ENCODE results near the gene SCNN1B. TPM values are rescaled to one million over a fixed set of nuclear protein-coding genes. Genes with fewer than 3 reads are reported as not detected.
A peak's percentile ranks its signal among the peaks of the same experiment; 100 is the strongest.

Gene SCNN1B
- total and polyA plus RNA-seq, 4 experiments from 2014 or later, result not detected

GRCh38 chr16:23348579-23349469 is 46.7 kb downstream of the SCNN1B start:
- Histone ChIP-seq H3K4me3 (ENCODE audit: low read length in 2 of 2) (no peak overlapping the region), H3K9me3 (ENCODE audit: control insufficient read depth in 1 of 2, low read length in 2 of 2) (no peaks in the 10 kb centered on the region), H3K27ac (ENCODE audit: low read depth, low read length) (no peak overlapping the region), H3K36me3 (ENCODE audit: insufficient read depth, low read length) (no peaks in the 10 kb centered on the region), H3K4me1 (ENCODE audit: insufficient read depth, low read length) (no peaks in the 10 kb centered on the region), H3K27me3 (ENCODE audit: insufficient read depth, low read length) (no peaks in the 10 kb centered on the region)
- ChIA-PET POLR2A (ENCODE audit: partially characterized antibody) (no interaction called here), CTCF (ENCODE audit: partially characterized antibody) (no interaction called here)
- Mint-ChIP-seq H3K4me1 (no peaks in the 10 kb centered on the region), H3K27ac (peak overlapping the region in 1 of 7 donors; percentile 48), H3K36me3 (no peaks in the 10 kb centered on the region), H3K27me3 (peaks cover 15 to 16% of the 10 kb centered on the region in 2 donors), H3K4me3 (no peak overlapping the region), H3K9me3 (peaks cover 0 to 4% (median 0%) of the 10 kb centered on the region in 8 donors)
- intact Hi-C loops (cut with micrococcal nuclease), result no loop called here
- DNase-seq, result no peak

DNA sequence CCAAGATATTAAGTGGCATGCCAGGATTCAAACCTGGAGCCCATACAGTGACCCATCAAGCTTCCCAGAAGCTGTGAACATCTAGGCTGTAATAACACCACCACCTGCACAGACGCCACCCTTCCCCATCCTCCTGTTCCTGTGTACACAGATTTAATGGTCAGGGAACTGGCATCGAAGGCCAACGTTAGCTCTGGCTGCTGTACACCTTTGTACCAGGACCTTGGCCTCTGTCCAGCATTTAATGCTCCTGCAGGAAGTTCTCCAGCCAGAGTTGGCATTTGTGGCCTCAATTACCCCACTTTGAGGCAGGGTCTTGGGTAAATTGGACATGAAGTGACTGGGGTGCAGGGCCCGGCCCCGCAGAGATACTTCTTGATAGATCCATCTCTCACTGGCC is 49.3 kb downstream of the SCNN1B start:
- no peak overlapping the region for H3K27ac Mint-ChIP-seq
- POLR2A ChIA-PET (ENCODE audit: partially characterized antibody), result no interaction called here
- CTCF ChIA-PET (ENCODE audit: partially characterized antibody), result no interaction called here
- Histone ChIP-seq H3K27me3 (ENCODE audit: insufficient read depth, low read length) (no peaks in the 10 kb centered on the region), H3K4me1 (ENCODE audit: insufficient read depth, low read length) (no peaks in the 10 kb centered on the region), H3K27ac (ENCODE audit: low read depth, low read length) (no peak overlapping the region), H3K36me3 (ENCODE audit: insufficient read depth, low read length) (no peaks in the 10 kb centered on the region), H3K4me3 (ENCODE audit: low read length in 2 of 2) (no peak overlapping the region), H3K9me3 (ENCODE audit: control insufficient read depth in 1 of 2, low read length in 2 of 2) (no peaks in the 10 kb centered on the region)
- H3K36me3 Mint-ChIP-seq, result no peaks in the 10 kb centered on the region
- peaks cover 0 to 4% (median 0%) of the 10 kb centered on the region in 8 donors for H3K9me3 Mint-ChIP-seq
- no peaks in the 10 kb centered on the region for H3K4me1 Mint-ChIP-seq
- H3K4me3 Mint-ChIP-seq, result no peak overlapping the region
- intact Hi-C loops (cut with micrococcal nuclease), result no loop called here
- DNase-seq, result no peak
- peaks cover 15 to 16% of the 10 kb centered on the region in 2 donors for H3K27me3 Mint-ChIP-seq

GRCh38 chr16:23353440-23353839 is 51.3 kb downstream of the SCNN1B start:
- H3K36me3 Mint-ChIP-seq, result no peaks in the 10 kb centered on the region
- H3K36me3 ChIP-seq (ENCODE audit: insufficient read depth, low read length), result no peaks in the 10 kb centered on the region
- no peak overlapping the region for H3K4me3 ChIP-seq (ENCODE audit: low read length in 2 of 2)
- ChIA-PET POLR2A (ENCODE audit: partially characterized antibody) (no interaction called here), CTCF (ENCODE audit: partially characterized antibody) (interaction anchor here (1.1 kb wide), 1 partner anchor 10 kb away, joined by 3 read pairs; no protein-coding TSS in a partner anchor)
- intact Hi-C loops (cut with micrococcal nuclease), result no loop called here
- peaks cover 13 to 16% of the 10 kb centered on the region in 2 donors for H3K27me3 Mint-ChIP-seq
- DNase-seq, result no peak
- no peaks in the 10 kb centered on the region for H3K4me1 ChIP-seq (ENCODE audit: insufficient read depth, low read length)
- H3K27ac ChIP-seq (ENCODE audit: low read depth, low read length), result no peak overlapping the region
- no peaks in the 10 kb centered on the region for H3K27me3 ChIP-seq (ENCODE audit: insufficient read depth, low read length)
- no peak overlapping the region for H3K27ac Mint-ChIP-seq
- H3K9me3 Mint-ChIP-seq, result peaks cover 0 to 4% (median 0%) of the 10 kb centered on the region in 8 donors
- H3K4me1 Mint-ChIP-seq, result no peaks in the 10 kb centered on the region
- no peak overlapping the region for H3K4me3 Mint-ChIP-seq
- H3K9me3 ChIP-seq (ENCODE audit: control insufficient read depth in 1 of 2, low read length in 2 of 2), result no peaks in the 10 kb centered on the region

- intact Hi-C loops (cut with micrococcal nuclease), result no loop called here
- no peaks in the 10 kb centered on the region for H3K36me3 ChIP-seq (ENCODE audit: insufficient read depth, low read length)
- no peaks in the 10 kb centered on the region for H3K9me3 ChIP-seq (ENCODE audit: control insufficient read depth in 1 of 2, low read length in 2 of 2)
- Mint-ChIP-seq H3K4me1 (no peaks in the 10 kb centered on the region), H3K27ac (no peak overlapping the region), H3K36me3 (no peaks in the 10 kb centered on the region), H3K4me3 (no peak overlapping the region), H3K27me3 (peaks cover 10 to 15% of the 10 kb centered on the region in 2 donors), H3K9me3 (peaks cover 0 to 4% (median 0%) of the 10 kb centered on the region in 8 donors)
- no peak overlapping the region for H3K4me3 ChIP-seq (ENCODE audit: low read length in 2 of 2)
- DNase-seq, result no peak
- H3K27ac ChIP-seq (ENCODE audit: low read depth, low read length), result no peak overlapping the region
- ChIA-PET POLR2A (ENCODE audit: partially characterized antibody) (no interaction called here), CTCF (ENCODE audit: partially characterized antibody) (no interaction called here)
- H3K4me1 ChIP-seq (ENCODE audit: insufficient read depth, low read length), result no peaks in the 10 kb centered on the region
- no peaks in the 10 kb centered on the region for H3K27me3 ChIP-seq (ENCODE audit: insufficient read depth, low read length)
Measured at GRCh38 chr16:23354246-23354645, 52.1 kb downstream of the SCNN1B start.

GRCh38 chr16:23355106-23355670 is 53.1 kb downstream of the SCNN1B start:
- Mint-ChIP-seq H3K36me3 (no peaks in the 10 kb centered on the region), H3K27me3 (peaks cover 11 to 16% of the 10 kb centered on the region in 2 donors), H3K4me3 (no peak overlapping the region), H3K27ac (no peak overlapping the region), H3K4me1 (no peaks in the 10 kb centered on the region), H3K9me3 (peaks cover 0 to 4% (median 0%) of the 10 kb centered on the region in 8 donors)
- POLR2A ChIA-PET (ENCODE audit: partially characterized antibody), result interaction anchor here (0.6 kb wide), 1 partner anchor 18 kb away, joined by 3 read pairs; no protein-coding TSS in a partner anchor
- H3K36me3 ChIP-seq (ENCODE audit: insufficient read depth, low read length), result no peaks in the 10 kb centered on the region
- intact Hi-C loops (cut with micrococcal nuclease), result no loop called here
- no peak overlapping the region for H3K27ac ChIP-seq (ENCODE audit: low read depth, low read length)
- CTCF ChIA-PET (ENCODE audit: partially characterized antibody), result no interaction called here
- H3K4me3 ChIP-seq (ENCODE audit: low read length in 2 of 2), result no peak overlapping the region
- H3K9me3 ChIP-seq (ENCODE audit: control insufficient read depth in 1 of 2, low read length in 2 of 2), result no peaks in the 10 kb centered on the region
- H3K4me1 ChIP-seq (ENCODE audit: insufficient read depth, low read length), result no peaks in the 10 kb centered on the region
- DNase-seq, result no peak
- H3K27me3 ChIP-seq (ENCODE audit: insufficient read depth, low read length), result no peaks in the 10 kb centered on the region

- Histone ChIP-seq H3K4me3 (ENCODE audit: low read length in 2 of 2) (no peak overlapping the region), H3K4me1 (ENCODE audit: insufficient read depth, low read length) (no peaks in the 10 kb centered on the region), H3K36me3 (ENCODE audit: insufficient read depth, low read length) (no peaks in the 10 kb centered on the region), H3K27ac (ENCODE audit: low read depth, low read length) (no peak overlapping the region), H3K27me3 (ENCODE audit: insufficient read depth, low read length) (no peaks in the 10 kb centered on the region), H3K9me3 (ENCODE audit: control insufficient read depth in 1 of 2, low read length in 2 of 2) (no peaks in the 10 kb centered on the region)
- H3K27me3 Mint-ChIP-seq, result peaks cover 6 to 14% of the 10 kb centered on the region in 2 donors
- no peaks in the 10 kb centered on the region for H3K4me1 Mint-ChIP-seq
- no peak overlapping the region for H3K27ac Mint-ChIP-seq
- CTCF ChIA-PET (ENCODE audit: partially characterized antibody), result no interaction called here
- DNase-seq, result no peak
- intact Hi-C loops (cut with micrococcal nuclease), result no loop called here
- POLR2A ChIA-PET (ENCODE audit: partially characterized antibody), result no interaction called here
- no peaks in the 10 kb centered on the region for H3K36me3 Mint-ChIP-seq
- no peak overlapping the region for H3K4me3 Mint-ChIP-seq
- peaks cover 0 to 4% (median 0%) of the 10 kb centered on the region in 8 donors for H3K9me3 Mint-ChIP-seq
Measured at GRCh38 chr16:23356941-23357340, 54.8 kb downstream of the SCNN1B start.

DNA sequence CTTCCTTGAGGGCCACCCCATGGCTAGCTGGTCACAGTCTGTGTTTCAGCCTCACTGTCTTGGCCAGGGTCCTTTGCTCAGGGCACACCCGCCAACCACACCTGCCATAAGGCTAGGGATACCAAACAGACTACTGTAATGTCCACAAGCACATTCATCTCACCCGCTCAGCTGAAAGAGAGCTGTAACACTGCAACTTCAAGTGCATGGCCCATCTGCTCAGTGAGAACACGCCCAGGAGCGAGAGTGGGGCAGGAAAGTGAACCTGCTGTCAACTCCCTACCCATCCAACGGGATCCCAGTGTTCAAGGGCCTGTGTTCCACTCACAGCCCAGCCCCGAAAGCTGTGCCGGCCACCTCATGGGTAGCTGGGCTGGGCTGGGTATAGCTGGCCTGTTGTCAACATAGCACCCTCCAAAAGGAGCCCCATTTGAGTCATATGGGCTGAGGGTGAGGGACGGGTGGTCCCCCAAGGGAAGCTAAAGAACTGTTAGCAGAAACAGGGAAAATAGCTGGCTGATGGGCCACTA is 55.7 kb downstream of the SCNN1B start:
- no peaks in the 10 kb centered on the region for H3K4me1 ChIP-seq (ENCODE audit: insufficient read depth, low read length)
- intact Hi-C loops (cut with micrococcal nuclease), result no loop called here
- H3K9me3 Mint-ChIP-seq, result no peaks in the 10 kb centered on the region
- H3K36me3 ChIP-seq (ENCODE audit: insufficient read depth, low read length), result no peaks in the 10 kb centered on the region
- no peak for DNase-seq
- no peak overlapping the region for H3K4me3 Mint-ChIP-seq
- CTCF ChIA-PET (ENCODE audit: partially characterized antibody), result no interaction called here
- no peak overlapping the region for H3K27ac ChIP-seq (ENCODE audit: low read depth, low read length)
- H3K9me3 ChIP-seq (ENCODE audit: control insufficient read depth in 1 of 2, low read length in 2 of 2), result no peaks in the 10 kb centered on the region
- no peaks in the 10 kb centered on the region for H3K36me3 Mint-ChIP-seq
- POLR2A ChIA-PET (ENCODE audit: partially characterized antibody), result no interaction called here
- H3K4me3 ChIP-seq (ENCODE audit: low read length in 2 of 2), result no peak overlapping the region
- H3K27me3 ChIP-seq (ENCODE audit: insufficient read depth, low read length), result no peaks in the 10 kb centered on the region
- H3K4me1 Mint-ChIP-seq, result no peaks in the 10 kb centered on the region
- no peak overlapping the region for H3K27ac Mint-ChIP-seq
- H3K27me3 Mint-ChIP-seq, result peaks cover 6 to 14% of the 10 kb centered on the region in 2 donors

Data from CD4-positive, alpha-beta memory T cell (primary cell).